GM18858 (cell line): ENCODE measurements around the gene KCTD5.
"Not testable (repeated sequence)": the region's sequence is repeated elsewhere in the genome, so short reads cannot be mapped to it uniquely, and the experiment has no call there.

ENCODE experiments used
- ATAC-seq: cut with Tn5 transposase; IDR thresholded peaks from one replicate; pipeline ENCODE4 v1.9.1; 2021; ENCODE audit not compliant: unreplicated experiment

The KCTD5 gene

DNA sequence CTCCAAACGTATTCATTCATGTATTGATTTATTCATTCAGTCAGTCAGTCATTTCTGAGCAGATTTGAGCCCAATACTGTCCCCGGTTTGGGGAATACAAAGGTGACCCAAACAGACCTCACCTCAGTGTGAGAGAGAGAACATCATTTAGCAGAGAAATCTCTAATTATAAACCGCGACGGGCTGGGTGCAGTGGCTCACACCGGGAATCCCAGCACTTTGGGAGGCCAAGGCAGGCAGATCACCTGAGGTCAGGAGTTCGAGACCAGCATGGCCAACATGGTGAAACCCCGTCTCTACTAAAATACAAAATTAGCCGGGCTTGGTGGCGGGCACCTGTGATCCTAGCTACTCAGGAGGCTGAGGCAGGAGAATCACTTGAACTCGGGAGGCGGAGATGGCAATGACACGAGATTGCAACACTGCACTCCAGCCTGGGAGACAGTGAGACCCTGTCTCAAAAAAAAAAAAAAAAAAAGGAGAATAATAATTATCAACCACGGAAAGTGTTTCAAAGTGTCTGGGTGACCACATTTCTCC, 39.4 kb downstream of the KCTD5 start:
- not testable (repeated sequence) for ATAC-seq

DNA sequence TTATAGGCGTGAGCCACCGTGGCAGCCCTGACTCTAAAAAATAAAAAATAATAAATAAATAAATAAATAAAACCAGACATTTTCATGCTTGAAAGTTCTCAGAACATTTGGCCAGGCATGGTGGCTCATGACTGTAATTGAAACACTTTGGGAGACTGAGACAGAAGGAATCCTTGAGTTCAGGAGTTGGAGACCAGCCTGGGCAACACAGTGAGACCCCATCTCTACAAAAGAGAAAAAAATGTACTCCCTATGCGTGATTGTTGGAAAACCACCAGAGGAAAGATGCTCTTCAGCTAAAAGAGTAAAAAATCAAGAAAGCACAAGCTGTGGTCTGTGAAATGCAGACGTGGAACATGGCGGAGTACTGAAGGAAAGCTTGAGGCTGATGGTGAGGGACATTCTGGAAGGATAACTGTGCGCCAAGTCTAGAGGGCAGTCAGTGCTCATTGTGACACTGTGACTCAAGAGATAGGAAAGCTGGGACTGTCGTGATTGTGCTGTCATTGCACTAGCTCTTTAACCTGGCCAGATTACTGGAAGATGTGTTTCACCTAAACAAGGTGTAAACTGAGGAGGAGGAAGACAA, 41.9 kb downstream of the KCTD5 start:
- ATAC-seq = no peak

DNA sequence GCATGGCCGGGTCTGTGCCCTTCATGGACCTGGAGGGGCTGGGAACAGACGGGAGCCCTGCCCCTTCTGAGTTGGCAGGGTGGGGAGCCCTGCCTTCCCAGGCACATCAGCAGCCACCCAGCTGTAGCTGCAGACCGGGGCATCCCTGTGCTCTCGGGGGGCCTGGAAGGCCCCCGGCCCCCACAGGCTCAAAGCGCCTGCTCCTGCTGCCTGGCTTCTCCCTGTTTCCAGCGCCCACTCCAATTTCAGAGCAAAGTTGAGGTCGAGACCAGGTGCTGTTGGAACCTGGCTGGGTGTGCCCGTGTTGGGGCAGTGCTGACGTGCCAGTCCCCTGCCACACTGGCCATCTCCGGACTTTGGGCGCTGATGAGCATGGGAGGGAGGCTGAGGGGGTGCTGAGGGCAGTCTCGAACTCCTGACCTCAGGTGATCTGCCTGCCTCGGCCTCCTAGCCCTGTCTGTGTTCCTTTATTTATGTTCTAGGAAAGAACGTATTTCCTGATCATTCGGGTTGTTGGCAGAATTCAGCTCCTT, 42.6 kb downstream of the KCTD5 start:
- ATAC-seq = no peak

DNA sequence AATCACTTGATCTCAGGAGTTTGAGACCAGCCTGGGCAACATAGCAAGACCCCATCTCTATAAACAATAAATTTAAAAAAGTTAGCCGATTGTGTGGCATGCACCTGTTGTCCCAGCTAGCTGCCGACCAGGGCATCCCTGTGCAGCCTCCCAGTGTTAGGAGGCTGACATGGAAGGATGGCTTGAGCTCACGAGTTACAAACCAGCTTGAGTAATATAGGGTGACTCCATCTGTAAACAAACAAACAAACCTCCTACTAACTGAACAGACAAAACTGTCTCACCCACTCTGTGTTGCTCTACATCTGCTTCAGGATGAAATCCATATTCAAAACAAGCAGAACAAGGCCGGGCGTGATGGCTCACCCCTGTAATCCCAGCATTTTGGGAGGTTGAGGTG, 44.6 kb downstream of the KCTD5 start:
- ATAC-seq = no peak

DNA sequence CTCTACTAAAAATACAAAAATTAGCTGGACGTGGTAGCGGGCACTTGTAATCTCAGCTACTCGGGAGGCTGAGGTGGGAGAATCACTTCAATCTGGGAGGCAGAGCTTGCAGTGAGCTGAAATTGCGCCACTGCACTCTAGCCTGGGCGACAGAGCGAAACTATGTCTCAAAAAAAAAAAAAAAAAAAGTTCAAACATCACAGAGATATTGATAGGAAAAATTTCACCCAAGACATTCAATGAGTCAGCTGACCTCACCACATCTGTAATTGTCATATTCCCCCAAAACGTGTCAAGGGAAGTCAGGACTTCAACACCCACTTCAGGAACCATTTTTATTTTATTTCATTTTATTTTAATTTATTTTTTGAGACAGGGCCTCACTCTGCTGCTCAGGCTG, 45.7 kb downstream of the KCTD5 start:
- no peak for ATAC-seq

DNA sequence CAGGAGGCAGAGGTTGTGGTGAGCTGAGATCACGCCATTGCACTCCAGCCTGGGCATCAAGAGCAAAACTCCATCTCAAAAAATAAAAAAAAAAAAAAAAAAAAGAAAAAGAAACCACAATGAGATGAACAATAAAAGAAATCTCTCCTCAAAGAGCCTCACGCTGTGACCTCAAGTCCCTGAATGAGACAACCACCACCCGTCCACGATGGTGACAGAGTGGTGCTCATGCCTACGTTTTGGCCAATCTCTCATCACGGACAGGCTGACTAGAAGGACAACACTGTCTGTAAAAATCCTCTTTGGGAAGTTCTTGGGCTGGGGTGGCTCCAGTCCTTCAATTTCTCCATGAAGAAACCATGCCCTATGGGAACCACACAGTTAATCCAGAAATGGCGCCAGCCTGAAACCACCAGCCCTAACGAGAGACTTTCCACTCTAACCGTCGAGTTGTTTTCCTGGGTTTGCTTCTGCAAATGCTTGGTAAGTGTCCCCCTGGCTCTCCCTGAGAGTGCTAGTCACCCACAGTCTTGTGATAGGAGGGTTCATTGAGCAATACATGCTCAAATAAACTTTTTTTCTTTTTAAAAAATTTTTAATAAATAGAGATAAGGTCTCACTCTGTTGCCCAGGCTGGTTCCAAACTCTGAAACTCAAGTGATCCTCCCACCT, 52.7 kb downstream of the KCTD5 start:
- ATAC-seq = no peak

DNA sequence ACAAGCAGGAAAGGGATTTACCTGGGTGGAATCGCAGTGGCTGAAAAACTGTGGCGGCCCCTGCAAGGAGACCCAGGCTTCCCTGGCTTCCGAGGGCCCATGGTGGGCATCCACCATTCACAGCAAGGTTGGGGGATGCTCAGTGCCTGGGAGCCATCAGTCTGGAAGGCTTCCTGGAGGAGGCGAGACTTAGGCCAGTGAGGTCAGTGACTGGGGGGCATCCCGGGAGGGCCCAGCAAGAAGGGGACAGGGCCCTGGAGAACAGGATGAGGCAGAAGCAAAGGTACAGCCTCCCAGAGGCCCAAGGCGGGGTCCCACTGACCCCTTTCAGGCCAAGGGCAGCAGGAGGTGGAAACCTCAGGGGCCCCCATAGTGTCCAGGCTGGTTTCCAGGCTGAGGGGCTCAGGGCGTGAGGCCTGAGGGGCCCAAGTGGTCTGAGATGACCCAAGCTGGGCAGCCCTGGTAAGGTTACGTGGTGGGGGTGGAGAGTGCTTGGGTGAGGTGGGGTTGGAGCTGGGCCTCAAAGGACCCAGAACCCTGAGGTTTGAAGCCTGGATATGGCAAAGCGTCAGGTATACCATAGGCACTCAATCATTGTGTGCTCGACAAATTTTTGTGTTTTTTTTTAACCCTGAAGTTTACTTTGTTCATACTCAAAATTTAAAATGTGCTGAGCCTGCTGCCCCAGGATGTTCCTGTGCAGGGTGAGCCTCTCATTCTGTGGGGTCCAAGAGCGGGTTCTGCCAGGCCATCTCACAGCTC, 54.3 kb downstream of the KCTD5 start:
- no peak for ATAC-seq

DNA sequence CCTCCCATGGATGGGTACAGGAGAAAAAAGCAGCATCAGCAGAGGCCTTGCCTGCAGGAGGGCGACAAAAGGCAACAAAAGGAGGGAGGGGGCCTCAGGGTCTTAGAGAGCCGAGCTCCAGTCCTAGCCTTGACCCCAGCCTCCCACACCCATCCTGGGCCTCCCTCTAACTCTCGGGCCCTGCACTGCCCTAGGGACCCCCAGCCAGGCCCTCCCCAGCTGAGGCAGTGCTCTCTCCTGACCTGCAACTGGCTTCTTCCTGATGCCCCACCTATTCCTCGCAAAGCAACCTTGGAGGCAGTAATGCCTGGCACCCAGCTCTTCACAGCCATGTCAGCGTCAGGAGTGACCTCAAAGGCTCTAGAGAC, 54.9 kb downstream of the KCTD5 start:
- ATAC-seq = no peak

DNA sequence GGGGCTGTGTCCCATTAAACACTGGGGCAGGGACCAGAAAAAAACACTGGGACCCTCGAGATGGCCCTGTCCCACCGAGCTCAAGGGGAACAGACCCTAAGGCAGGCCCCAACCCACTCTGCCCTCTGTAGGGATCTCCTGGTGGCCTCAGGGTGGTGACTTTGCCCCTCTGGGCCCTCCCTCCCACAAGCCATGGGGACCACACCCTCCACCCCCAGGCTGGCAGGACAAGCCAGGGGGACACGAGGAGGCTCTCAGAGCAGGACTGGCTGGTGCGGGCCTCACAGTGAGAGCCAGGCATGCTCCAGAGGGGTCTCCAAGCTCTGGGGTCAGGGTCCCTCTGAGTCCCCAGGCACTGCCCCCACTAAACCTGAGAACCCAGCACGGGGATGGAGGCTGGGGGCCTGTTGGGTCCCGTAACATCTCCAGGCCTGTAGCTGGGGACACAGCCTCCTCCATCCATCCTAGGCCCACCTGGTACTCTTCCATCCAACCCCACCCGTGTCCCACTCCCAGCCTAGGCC, 55.6 kb downstream of the KCTD5 start:
- no peak for ATAC-seq

DNA sequence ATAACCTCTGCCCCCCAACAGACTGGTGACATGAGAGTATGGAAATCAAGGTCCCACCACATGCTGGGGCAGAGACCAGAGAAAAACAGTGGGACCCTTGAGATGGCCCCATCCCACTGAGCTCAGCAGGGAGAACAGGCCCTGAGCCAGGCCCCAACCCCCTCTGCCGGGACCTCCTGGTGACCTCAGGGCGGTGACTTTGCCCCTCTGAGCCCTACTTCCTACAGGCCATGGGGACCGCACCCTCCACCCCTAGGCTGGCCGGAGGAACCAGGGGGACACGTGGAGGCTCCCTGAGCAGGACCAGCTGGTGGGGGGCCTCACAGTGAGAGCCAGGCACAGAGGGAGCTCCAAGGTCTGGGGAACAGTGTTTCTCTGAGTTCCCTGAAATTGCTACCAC, 56.3 kb downstream of the KCTD5 start:
- ATAC-seq = no peak

DNA sequence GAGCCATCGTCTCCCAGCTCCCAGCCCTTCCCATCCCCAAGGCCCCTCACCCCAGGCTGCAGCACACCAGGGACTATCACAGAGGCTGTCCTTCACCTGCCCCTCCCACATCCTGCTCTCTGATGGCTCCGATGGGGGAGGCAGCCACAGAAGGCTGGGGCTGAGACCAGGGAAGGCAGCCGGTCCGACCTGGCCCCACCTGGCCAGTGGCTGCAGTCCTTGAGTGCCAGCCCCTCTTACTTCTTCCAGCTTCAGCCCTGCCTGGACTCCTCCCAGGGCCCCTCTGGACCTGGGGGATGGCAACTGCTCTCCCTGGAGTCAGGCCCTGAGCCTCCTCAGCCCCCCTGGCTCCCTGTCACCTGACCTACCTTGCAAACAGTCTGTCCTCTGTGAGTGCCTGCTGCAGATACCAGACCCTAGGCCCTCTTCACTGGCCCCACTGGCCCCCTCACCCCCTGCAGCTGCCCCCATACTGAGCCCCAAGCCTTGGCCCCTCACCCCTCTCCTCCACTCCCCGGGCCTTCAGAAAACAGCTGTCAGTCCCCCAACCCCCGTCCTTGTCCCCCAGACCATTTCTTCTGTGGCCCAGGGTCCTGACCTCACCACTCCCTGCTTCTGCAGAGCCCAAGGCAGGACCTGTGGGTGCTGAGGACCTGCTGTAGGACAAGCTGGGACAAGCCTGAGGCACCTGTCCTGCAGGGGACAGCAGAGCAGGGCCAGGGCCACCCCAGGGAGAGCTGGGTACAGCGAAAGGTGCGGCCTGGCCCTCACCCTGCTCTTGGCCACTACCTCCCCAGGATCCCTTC, 57.5 kb downstream of the KCTD5 start:
- ATAC-seq = no peak

DNA sequence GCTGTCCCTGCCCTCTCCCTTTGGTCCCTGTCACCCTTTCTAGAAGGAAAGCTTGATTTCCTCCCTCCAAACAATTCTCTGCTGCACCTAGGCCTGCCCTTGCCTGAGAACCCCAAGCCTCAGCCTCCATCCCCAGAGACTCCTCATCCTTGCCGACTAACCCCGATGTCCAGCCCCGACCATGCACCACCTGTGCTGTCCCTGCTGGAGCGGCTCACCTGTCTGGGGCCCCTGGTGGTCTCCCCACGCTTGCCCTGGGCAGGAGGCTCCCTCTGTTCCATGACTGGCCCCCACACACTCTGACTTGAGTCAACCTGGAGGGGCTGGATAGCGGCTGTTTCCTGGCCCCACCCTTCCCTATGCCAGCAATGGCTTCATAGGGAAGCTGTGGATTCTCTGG, 58.2 kb downstream of the KCTD5 start:
- ATAC-seq = no peak

DNA sequence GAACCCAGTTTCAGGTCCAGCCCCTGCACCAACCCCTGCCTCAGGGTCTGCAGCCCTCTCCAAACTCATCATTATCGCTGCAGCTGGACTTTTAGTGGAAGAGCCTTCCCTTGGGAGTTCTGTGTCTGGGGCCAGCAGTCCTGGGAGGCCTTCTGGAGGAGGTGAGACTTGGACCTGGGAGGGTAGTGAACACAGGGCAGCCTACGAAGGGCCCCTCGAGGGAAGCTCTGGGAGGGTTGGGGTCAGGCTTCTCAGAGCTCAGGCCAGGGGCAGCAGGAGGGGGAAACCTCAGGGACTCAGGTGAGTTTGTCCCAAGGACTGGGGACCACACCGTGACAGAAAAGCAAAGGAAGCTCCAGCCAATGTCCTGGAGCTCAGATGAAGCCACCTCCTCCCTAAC, 58.8 kb downstream of the KCTD5 start:
- ATAC-seq = no peak

DNA sequence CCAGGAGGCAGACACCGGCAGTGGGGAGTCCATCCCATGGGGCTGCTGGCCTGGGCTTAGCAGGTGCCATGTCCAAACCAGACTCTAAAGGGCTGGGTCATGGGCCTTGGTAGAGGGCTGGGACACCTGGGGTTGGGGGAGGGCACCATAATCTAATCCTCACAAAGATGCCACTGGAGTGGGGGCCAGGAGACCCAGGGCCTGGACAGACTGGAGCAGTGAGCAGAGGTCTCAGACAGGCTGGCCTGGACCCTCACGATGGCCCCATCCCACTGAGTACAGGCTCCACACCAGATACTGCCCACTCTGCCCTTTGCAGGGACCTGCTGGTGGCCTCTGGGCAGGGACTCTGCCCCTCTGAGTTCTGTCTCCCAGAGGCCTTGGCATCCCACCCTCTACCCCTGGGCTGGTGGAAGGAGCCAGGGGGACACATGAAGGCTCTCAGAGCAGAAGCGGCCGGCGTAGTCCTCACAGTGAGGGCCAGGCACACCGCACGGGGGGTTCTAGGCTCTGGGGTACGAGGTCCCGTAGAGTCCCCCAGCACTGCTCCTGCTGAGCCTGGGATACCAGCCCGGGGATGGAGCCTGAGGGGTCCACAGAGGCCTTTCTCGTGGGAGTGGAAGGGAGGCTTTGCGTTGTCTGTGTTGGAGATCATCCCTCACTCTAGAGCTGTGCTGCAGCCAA, 60.1 kb downstream of the KCTD5 start:
- ATAC-seq = no peak

DNA sequence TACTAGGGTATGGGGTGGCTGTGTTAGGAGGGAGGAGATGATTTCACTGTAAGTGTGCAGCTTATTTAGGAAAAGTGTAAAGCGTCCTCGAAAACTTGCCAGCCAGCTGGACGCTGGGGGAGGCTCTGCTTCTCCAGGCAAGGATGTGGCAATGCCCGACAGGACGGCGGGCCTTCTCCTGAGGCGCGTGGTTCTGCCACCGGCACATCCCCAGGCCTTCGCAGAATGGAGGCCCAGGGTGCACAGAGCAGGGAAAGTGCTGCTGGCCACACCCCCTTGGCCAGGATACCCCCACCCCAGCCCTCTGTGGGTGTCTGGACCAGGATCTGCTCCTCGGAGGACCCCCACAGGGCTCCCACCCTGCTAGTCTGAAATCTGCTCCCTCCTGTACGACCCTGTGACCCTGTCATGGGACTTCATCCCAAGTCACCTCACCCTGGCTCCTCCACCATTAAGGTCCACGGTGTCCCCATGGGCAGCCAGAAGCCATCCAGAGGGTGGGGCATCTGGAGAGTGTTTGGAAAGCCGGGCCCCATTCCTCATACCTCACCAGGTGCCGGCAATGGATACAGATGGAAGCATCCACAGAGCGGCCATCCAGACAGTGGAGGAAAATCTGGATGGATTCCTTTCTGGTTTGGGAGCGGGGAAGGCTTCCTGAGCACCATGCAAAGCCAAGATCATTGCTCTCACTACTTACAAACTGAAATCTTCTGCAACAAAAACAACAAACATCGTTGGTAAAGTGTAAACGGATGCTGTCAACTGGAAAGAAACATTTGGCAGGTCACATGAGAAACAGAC, 60.9 kb downstream of the KCTD5 start:
- no peak for ATAC-seq

DNA sequence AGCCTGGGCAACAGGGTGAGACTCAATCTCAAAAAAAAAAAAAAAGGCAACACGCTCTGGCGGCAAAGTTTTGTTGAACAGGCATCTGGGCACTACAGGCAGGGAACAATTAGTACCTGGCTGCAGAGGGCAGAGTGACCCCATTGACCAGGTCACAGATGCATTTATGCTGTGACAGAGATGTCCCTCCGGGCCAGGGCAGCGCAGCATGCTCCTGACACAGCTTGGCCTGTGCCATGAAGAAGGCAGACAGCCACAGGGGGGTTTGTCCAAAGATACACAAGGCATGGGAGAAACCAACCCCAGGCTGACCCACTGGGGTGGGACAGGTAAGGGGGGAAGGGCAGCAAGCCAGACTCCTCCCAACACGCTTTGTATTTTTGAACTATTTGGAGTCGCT, 62.4 kb downstream of the KCTD5 start:
- ATAC-seq = no peak

DNA sequence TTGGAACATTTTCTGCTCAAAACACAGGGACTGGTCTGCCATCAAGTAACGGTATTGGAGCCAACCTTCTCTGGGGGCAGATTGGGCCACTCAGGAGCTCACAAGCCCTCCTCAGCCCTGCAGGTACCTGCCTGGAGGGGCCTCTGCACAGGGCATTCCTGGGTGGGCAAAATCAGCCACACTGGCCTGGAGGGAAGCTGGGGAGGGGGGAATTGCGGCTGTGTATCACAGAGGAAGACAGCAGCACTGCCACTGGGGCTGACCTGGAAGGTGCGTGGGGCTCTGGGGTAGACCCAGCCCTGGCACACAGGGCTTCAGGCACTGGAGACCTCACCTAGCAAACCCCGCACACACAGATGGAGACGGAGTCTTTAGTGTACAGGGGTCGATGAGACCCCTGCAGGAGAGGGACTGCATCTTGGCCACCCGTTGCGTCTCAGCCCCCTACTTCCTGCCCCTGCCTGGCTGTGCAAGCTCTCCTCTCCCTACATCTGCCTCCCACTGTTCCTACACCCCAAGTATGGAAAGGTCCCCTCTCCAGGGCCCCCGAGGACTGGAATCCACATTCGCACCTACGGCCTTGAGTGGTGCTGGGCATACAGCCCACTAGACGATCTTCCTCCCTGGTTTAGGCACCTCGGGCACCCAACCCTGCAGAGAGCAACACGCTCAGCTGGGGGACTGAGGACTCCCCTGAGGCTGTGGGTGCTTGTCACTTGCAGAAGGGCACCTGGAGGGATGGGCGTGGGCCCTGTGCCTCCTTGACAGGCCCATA, 63.0 kb downstream of the KCTD5 start:
- no peak for ATAC-seq

DNA sequence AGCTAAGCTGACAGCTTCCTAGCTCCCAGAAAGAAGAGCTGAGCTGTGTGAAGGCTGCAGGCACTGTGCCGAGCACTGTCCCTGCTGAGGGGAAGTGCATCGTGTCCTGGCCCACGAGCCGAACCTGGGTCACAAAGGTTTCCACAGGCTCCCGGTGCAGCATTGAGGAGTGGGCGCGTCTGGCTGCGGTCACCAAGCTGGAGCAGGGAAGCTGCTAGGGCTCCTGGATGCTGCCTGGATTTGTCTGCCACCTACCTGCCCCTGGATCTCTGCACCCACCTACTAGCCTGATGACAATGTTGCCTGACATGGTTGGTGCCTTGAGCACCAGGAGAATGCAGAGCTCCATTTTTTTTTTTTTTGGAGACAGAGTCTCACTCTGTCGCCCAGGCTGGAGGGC, 63.6 kb downstream of the KCTD5 start:
- no peak for ATAC-seq
